Activated gamma-delta T cell (primary cell): ENCODE results near the gene NOA1.
"Not testable (repeated sequence)": the region's sequence is repeated elsewhere in the genome, so short reads cannot be mapped to it uniquely, and the experiment has no call there.

Source experiments
- DNase-seq: peaks from one replicate; lab custom pipeline; 2025; lab: John Stamatoyannopoulos, UW

NOA1 gene

GRCh38 chr4:56958111-56958517 is 19.3 kb downstream of the NOA1 start:
- no peak for DNase-seq

DNA sequence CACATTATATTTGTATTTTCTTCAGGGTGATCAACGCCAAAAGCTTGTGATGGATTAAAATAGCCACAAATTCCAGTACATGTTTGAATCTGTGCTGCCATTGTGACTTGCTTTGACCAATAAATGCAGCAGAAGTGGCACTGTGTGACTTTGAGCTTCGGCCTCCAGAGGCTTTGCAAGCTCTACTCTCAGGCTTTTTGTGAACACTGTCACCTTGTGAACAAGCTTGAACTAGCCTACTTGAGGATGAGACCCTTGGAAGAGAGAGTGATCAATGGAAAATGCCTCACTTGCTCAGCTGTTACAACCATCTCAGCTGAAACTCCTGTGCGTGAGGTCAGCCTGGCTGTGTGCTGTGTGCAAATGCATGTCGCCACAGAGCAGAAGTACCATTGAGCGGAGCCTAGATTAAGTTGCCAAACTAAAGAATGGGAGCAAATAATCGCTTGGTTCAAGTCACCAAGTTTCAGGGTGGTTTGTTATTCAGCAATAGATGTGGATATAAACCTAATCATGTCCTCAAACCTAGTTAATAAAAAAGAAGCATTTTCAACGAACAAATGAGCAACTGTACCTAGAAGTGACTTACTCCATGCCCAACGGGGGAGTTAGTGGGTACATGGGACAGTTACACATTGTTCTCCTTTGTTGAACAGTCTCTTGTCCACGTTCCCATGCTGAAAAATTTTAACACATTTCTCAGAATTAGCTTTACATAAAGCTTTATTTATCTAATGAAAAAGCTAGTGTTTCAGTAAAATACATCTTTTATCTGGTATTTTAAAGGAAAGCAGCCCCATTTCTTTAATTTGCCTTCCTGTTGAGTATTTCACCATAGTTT is 23.5 kb downstream of the NOA1 start:
- no peak for DNase-seq

GRCh38 chr4:56941403-56941802 is 36.0 kb downstream of the NOA1 start:
- DNase-seq: no peak

GRCh38 chr4:56940971-56941370 is 36.4 kb downstream of the NOA1 start:
- no peak for DNase-seq

- DNase-seq: no peak
Observed at GRCh38 chr4:56940403-56940802, 37.0 kb downstream of the NOA1 start.

DNA sequence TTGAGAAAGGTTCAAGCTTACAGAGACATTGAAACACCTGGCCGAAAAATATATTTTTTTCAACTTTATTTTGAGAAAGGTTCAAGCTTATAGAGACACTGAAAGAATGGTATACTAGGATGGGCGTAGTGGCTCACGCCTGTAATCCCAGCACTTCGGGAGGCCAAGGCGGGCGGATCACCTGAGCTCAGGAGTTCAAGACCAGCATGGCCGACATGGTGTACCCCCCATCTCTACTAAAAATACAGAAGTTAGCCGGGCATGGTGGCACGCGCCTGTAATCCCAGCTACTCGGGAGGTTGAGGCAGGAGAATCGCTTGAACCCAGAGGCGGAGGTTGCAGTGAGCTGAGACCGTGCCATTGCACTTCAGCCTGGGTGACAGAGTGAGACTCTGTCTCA is 37.6 kb downstream of the NOA1 start:
- DNase-seq: not testable (repeated sequence)

DNA sequence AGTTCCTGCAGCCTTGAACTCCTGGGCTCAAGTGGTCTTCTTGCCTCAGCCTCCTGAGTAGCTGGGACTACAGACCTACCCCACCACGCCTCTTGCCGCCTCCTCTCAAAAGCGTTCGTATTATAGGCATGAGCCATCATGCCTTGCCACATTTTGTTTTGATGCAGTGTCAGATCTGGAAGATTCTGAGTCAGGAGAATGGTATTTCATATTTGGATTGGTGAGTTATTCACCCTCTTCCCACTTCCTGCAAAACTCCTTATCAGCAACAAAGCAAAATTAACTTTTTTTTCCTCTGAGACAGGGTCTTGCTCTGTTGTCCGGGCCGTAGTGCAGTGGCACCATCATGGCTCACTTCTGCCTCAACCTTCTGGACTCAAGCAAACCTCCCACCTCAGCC is 40.1 kb downstream of the NOA1 start:
- DNase-seq: no peak

- no peak for DNase-seq
Observed at GRCh38 chr4:56931924-56932323, 45.5 kb downstream of the NOA1 start.

DNA sequence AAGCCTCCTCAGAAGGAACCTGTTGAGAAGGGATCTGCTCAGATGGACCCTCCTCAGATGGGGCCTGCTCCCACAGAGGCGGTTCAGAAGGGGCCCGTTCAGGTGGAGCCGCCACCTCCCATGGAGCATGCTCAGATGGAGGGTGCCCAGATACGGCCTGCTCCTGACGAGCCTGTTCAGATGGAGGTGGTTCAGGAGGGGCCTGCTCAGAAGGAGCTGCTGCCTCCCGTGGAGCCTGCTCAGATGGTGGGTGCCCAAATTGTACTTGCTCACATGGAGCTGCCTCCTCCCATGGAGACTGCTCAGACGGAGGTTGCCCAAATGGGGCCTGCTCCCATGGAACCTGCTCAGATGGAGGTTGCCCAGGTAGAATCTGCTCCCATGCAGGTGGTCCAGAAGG is 46.8 kb downstream of the NOA1 start:
- DNase-seq: no peak

GRCh38 chr4:56927196-56927595 is 50.2 kb downstream of the NOA1 start:
- DNase-seq: no peak

- not testable (repeated sequence) for DNase-seq
Observed at GRCh38 chr4:56914977-56915376, 62.4 kb downstream of the NOA1 start.

DNA sequence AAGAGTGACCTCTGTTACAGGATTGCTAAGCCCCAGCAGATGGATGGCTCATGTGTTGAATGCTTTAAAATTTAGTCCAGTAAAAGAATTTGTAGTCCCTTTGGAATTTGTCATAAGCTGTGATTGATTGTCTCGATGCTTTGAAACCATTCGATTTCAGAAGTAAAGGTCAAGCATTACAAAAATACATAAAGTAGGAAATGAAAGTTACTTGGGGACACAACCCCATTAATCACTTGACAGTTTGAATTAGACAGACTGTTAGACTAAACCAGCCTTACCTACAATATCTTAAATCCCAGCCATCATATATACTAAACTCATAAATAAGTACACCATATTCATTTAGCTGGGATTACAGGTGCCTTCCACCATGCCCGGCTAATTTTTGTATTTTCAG is 63.1 kb downstream of the NOA1 start:
- DNase-seq: no peak
